BJ (cell line): ENCODE data around the gene PITPNM3. TPM values are rescaled to one million over a fixed set of nuclear protein-coding genes. Genes with fewer than 3 reads are reported as not detected.
A peak's percentile ranks its signal among the peaks of the same experiment; 100 is the strongest.

ENCODE experiments used
- CTCF ChIA-PET: fragments of 350-600 bp; formaldehyde crosslinking; extraction: SDS; loops from one replicate; lab custom pipeline; 2021; ENCODE audit warnings: antibody characterized with exemption, inconsistent platforms; lab: Yijun Ruan, JAX
- POLR2A ChIA-PET: fragments of 300-600 bp; sonication (Branson Sonifier 250); formaldehyde crosslinking; extraction: SDS; loops from one replicate; lab custom pipeline; 2021; ENCODE audit warnings: antibody characterized with exemption; lab: Charles Lee
- DNase-seq: peaks from one replicate; pipeline ENCODE4 v3.0.0-alpha.2; 2011; ENCODE audit warnings: low read depth
- H3K27me3 ChIP-seq: 2 replicates; pipeline ENCODE4 v1.6.0; 2011; ENCODE audit warnings: low read length; ENCODE audit not compliant: control insufficient read depth, insufficient read depth
- H3K36me3 ChIP-seq: 2 replicates; pipeline ENCODE4 v1.5.1; 2011; ENCODE audit warnings: low read length; ENCODE audit not compliant: control insufficient read depth, insufficient read depth
- H3K4me3 ChIP-seq: 2 replicates; pipeline ENCODE4 v1.5.1; 2011; ENCODE audit warnings: low read depth, mild to moderate bottlenecking, control low read depth, low read length
- CTCF ChIP-seq: IDR thresholded peaks from 2 replicates; pipeline ENCODE4 v1.5.1; 2011; ENCODE audit warnings: low read depth, mild to moderate bottlenecking, control low read depth, inconsistent platforms, low read length, moderate library complexity; ENCODE audit not compliant: insufficient read depth
- polyA plus RNA-seq: library from polyadenylated mRNA; depleted of rRNA; stranded (reverse); fragments of >200 nt; gene quantifications from 2 replicates; pipeline ENCODE4 v1.2.3, GENCODE V29; 2011

Gene PITPNM3
- polyA plus RNA-seq, 1 experiment, result 0.64 TPM

- ChIA-PET CTCF (no interaction called here), POLR2A (interaction anchor here (0.7 kb wide), 1 partner anchor 23 kb away, joined by 4 read pairs; no protein-coding TSS in a partner anchor)
- DNase-seq, result no peak
- no peak overlapping the region for H3K4me3 ChIP-seq
- TF ChIP-seq CTCF, result no peak
- no peaks in the 10 kb centered on the region for H3K36me3 ChIP-seq
- H3K27me3 ChIP-seq, result peaks cover 16% of the 10 kb centered on the region
Observed at GRCh38 chr17:6557040-6557438, 684 bp upstream of the PITPNM3 start.

- TF ChIP-seq CTCF, result no peak
- ChIA-PET CTCF (interaction anchor here (1.4 kb wide), 1 partner anchor 83 kb away, joined by 3 read pairs; no protein-coding TSS in a partner anchor), POLR2A (no interaction called here)
- Histone ChIP-seq H3K27me3 (peaks cover 16% of the 10 kb centered on the region), H3K36me3 (no peaks in the 10 kb centered on the region), H3K4me3 (peak overlapping the region; percentile 40)
- no peak for DNase-seq
Observed at GRCh38 chr17:6555331-6556120, 829 bp downstream of the PITPNM3 start.

GRCh38 chr17:6554871-6555330 is 1.5 kb downstream of the PITPNM3 start:
- POLR2A ChIA-PET, result no interaction called here
- no peak for TF ChIP-seq CTCF
- Histone ChIP-seq H3K36me3 (no peaks in the 10 kb centered on the region), H3K4me3 (no peak overlapping the region), H3K27me3 (peaks cover 16% of the 10 kb centered on the region)
- no peak for DNase-seq
- CTCF ChIA-PET, result interaction anchor here (1.4 kb wide), 1 partner anchor 83 kb away, joined by 3 read pairs; no protein-coding TSS in a partner anchor

GRCh38 chr17:6554342-6554741 is 2.0 kb downstream of the PITPNM3 start:
- no peak for DNase-seq
- TF ChIP-seq CTCF, result no peak
- Histone ChIP-seq H3K27me3 (peaks cover 16% of the 10 kb centered on the region), H3K36me3 (no peaks in the 10 kb centered on the region), H3K4me3 (no peak overlapping the region)
- CTCF ChIA-PET, result interaction anchor here (1.4 kb wide), 1 partner anchor 82 kb away, joined by 3 read pairs; no protein-coding TSS in a partner anchor
- POLR2A ChIA-PET, result no interaction called here

DNA sequence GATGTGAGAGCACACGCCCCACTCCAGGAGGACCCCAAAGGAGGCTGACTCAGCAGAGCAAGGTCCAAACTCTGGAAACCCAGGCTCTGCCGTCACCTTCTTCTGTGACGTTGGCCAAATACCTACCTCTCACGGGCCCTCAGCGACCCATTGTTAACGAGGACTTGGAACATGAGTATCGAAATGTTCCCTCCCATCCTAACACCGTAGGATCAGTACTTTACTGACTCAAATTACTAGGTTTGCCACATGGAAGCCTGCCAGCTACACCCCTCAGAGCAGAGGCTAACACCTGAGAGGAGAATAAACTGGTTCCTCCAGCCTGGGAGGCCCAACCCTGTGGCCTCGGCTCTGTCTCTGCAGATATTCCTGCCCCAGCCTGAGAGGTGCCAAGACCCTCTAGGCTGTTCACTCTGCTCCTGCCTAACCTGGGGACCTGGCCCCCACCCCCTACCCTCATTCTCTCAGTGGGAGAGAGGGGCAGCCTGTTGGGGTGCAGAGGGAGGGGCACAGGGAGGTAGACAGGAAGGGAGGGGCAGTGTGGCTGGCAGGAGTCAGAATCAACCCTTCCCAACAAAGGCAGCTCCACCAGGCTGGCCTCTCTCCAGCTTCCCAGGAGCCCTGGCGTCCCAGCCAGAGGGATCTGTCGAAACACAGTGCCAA is 4.4 kb downstream of the PITPNM3 start:
- DNase-seq, result no peak
- CTCF ChIA-PET, result interaction anchor here (1.4 kb wide), 1 partner anchor 79 kb away, joined by 3 read pairs; no protein-coding TSS in a partner anchor

More for the DNA sequence above, 4.4 kb downstream of the PITPNM3 start:
- no peak for TF ChIP-seq CTCF
- Histone ChIP-seq H3K36me3 (no peaks in the 10 kb centered on the region), H3K4me3 (no peak overlapping the region), H3K27me3 (peaks cover 14% of the 10 kb centered on the region)
- POLR2A ChIA-PET, result no interaction called here
